Ectodermal cell (in vitro differentiated cells): ENCODE results near the gene HTATIP2.
"Not testable (repeated sequence)": the region's sequence is repeated elsewhere in the genome, so short reads cannot be mapped to it uniquely, and the experiment has no call there.

Experiments used
- H3K27ac ChIP-seq: 2 replicates; pipeline ENCODE4 v1.7.0; 2013; ENCODE audit warnings: mild to moderate bottlenecking, low read depth, low read length; ENCODE audit not compliant: insufficient read depth, poor library complexity, severe bottlenecking
- H3K27me3 ChIP-seq: 2 replicates; pipeline ENCODE4 v1.7.0; 2013; ENCODE audit warnings: mild to moderate bottlenecking, low read length; ENCODE audit not compliant: insufficient read depth, control insufficient read depth, poor library complexity, severe bottlenecking
- H3K36me3 ChIP-seq: one replicate; pipeline ENCODE4 v1.7.0; 2013; ENCODE audit warnings: low read length; ENCODE audit not compliant: control insufficient read depth, insufficient read depth
- H3K4me1 ChIP-seq: one replicate; pipeline ENCODE4 v1.7.0; 2013; ENCODE audit warnings: low read length; ENCODE audit not compliant: control insufficient read depth, insufficient read depth
- H3K4me3 ChIP-seq: 2 replicates; pipeline ENCODE4 v1.7.0; 2013; ENCODE audit warnings: low read depth, low read length, control low read depth; ENCODE audit not compliant: insufficient read depth
- H3K9me3 ChIP-seq: 2 replicates; pipeline ENCODE4 v1.7.0; 2013; ENCODE audit warnings: mild to moderate bottlenecking, low read length, moderate library complexity; ENCODE audit not compliant: control insufficient read depth
- WGBS, 2 experiments: methylation state at CpG; one replicate each; pipeline ENCODE4 v1.1.7; 2013; ENCODE audit warnings: missing lambda C conversion rate in 2 of 2; 5-methylcytosine and 5-hydroxymethylcytosine counted together

HTATIP2 gene

GRCh38 chr11:20353829-20354434, 9.6 kb upstream of the HTATIP2 start:
- Histone ChIP-seq H3K4me3 (no peak overlapping the region), H3K4me1 (no peaks in the 10 kb centered on the region), H3K36me3 (no peaks in the 10 kb centered on the region), H3K9me3 (no peaks in the 10 kb centered on the region), H3K27me3 (no peaks in the 10 kb centered on the region), H3K27ac (no peak overlapping the region)
- 7 to 24% methylated on average over 4 to 6 of the region's 6 CpGs for WGBS, 2 experiments

- no peaks in the 10 kb centered on the region for H3K27me3 ChIP-seq
- H3K36me3 ChIP-seq = no peaks in the 10 kb centered on the region
- no peak overlapping the region for H3K27ac ChIP-seq
- no peaks in the 10 kb centered on the region for H3K9me3 ChIP-seq
- no peak overlapping the region for H3K4me3 ChIP-seq
- 62 to 65% methylated on average over 11 of the region's 12 CpGs for WGBS, 2 experiments
- H3K4me1 ChIP-seq = no peaks in the 10 kb centered on the region
Observed at GRCh38 chr11:20355221-20356219, 8.0 kb upstream of the HTATIP2 start.

- Histone ChIP-seq H3K27me3 (peaks cover 6% of the 10 kb centered on the region), H3K9me3 (no peaks in the 10 kb centered on the region)
Observed at GRCh38 chr11:20357150-20357549, 6.4 kb upstream of the HTATIP2 start.

GRCh38 chr11:20360650-20361049, 2.9 kb upstream of the HTATIP2 start:
- H3K36me3 ChIP-seq = no peaks in the 10 kb centered on the region
- H3K9me3 ChIP-seq = no peaks in the 10 kb centered on the region
- no peaks in the 10 kb centered on the region for H3K4me1 ChIP-seq
- H3K4me3 ChIP-seq = no peak overlapping the region
- no peak overlapping the region for H3K27ac ChIP-seq
- H3K27me3 ChIP-seq = peaks cover 34% of the 10 kb centered on the region
- 66 to 70% methylated on average over 7 of the region's 7 CpGs for WGBS, 2 experiments

More at GRCh38 chr11:20357150-20357549, 6.4 kb upstream of the HTATIP2 start:
- Histone ChIP-seq H3K36me3 (no peaks in the 10 kb centered on the region), H3K4me3 (no peak overlapping the region), H3K4me1 (no peaks in the 10 kb centered on the region), H3K27ac (no peak overlapping the region)
- 100% methylated on average over 1 of the region's 1 CpG for WGBS, 2 experiments

- no peak overlapping the region for H3K4me3 ChIP-seq
- no peaks in the 10 kb centered on the region for H3K36me3 ChIP-seq
- H3K9me3 ChIP-seq = no peaks in the 10 kb centered on the region
- WGBS, 2 experiments = 0 to 14% methylated on average over 1 of the region's 1 CpG
- H3K4me1 ChIP-seq = no peaks in the 10 kb centered on the region
- peaks cover 34% of the 10 kb centered on the region for H3K27me3 ChIP-seq
- H3K27ac ChIP-seq = no peak overlapping the region
Observed at GRCh38 chr11:20362481-20362880, 1.0 kb upstream of the HTATIP2 start.

GRCh38 chr11:20363149-20363499, 390 bp upstream of the HTATIP2 start:
- Histone ChIP-seq H3K27me3 (peaks cover 34% of the 10 kb centered on the region), H3K36me3 (no peaks in the 10 kb centered on the region), H3K9me3 (no peaks in the 10 kb centered on the region), H3K4me3 (peak overlapping the region; percentile 57), H3K4me1 (no peaks in the 10 kb centered on the region), H3K27ac (no peak overlapping the region)
- WGBS, 2 experiments = 91 to 98% methylated on average over 2 of the region's 2 CpGs

GRCh38 chr11:20364341-20364792, 853 bp downstream of the HTATIP2 start:
- WGBS, 2 experiments = 68 to 70% methylated on average over 6 of the region's 6 CpGs
- Histone ChIP-seq H3K27ac (no peak overlapping the region), H3K27me3 (peaks cover 34% of the 10 kb centered on the region), H3K4me1 (no peaks in the 10 kb centered on the region), H3K36me3 (no peaks in the 10 kb centered on the region), H3K9me3 (no peaks in the 10 kb centered on the region), H3K4me3 (peak overlapping the region; percentile 57)

GRCh38 chr11:20365465-20365864, 2.0 kb downstream of the HTATIP2 start:
- H3K4me1 ChIP-seq, H3K4me3 ChIP-seq, H3K9me3 ChIP-seq, H3K27ac ChIP-seq, H3K36me3 ChIP-seq: not testable (repeated sequence)
- H3K27me3 ChIP-seq = peaks cover 34% of the 10 kb centered on the region
- 93 to 94% methylated on average over 6 of the region's 6 CpGs for WGBS, 2 experiments

- Histone ChIP-seq H3K4me1 (no peaks in the 10 kb centered on the region), H3K4me3 (no peak overlapping the region), H3K36me3 (no peaks in the 10 kb centered on the region), H3K9me3 (no peaks in the 10 kb centered on the region), H3K27me3 (peaks cover 25% of the 10 kb centered on the region), H3K27ac (no peak overlapping the region)
- 86 to 91% methylated on average over 8 to 9 of the region's 9 CpGs for whole genome bisulfite sequencing, 2 experiments
Observed at GRCh38 chr11:20367313-20367948, 3.9 kb downstream of the HTATIP2 start.

GRCh38 chr11:20368438-20368837, 4.9 kb downstream of the HTATIP2 start:
- Histone ChIP-seq H3K36me3 (no peaks in the 10 kb centered on the region), H3K4me1 (no peaks in the 10 kb centered on the region), H3K27ac (no peak overlapping the region), H3K9me3 (no peaks in the 10 kb centered on the region), H3K4me3 (no peak overlapping the region), H3K27me3 (peaks cover 15% of the 10 kb centered on the region)
